Ovary (tissue), 3 donors: ENCODE measurements around the gene TECR.

Experiments used
- CTCF ChIP-seq, 3 donors: fragments of 450-650 bp in 2 of 3; fragments of 200-600 bp in 1 of 3; IDR thresholded peaks; one replicate each; pipeline versions ENCODE4 v1.5.1 to v1.8.0; 2016 to 2022; ENCODE audit warnings: antibody characterized with exemption in 3 of 3, mild to moderate bottlenecking in 1 of 3
- POLR2A ChIP-seq: fragments of 450-650 bp; IDR thresholded peaks from one replicate; pipeline ENCODE4 v1.6.1; 2017; ENCODE audit warnings: antibody characterized with exemption, mild to moderate bottlenecking, moderate library complexity
- donor health status: DM: no; HTN: no; CAD: no.

- TF ChIP-seq POLR2A (no peak), CTCF (IDR thresholded peaks at IDR 0.05) (no peak)
These were observed 46.1 kb downstream of the TECR start for GRCh38 chr19:14575428-14575980.
